Neural cell (in vitro differentiated cells): Measurements from ENCODE around the gene PPP6R1. TPM values are rescaled to one million over a fixed set of nuclear protein-coding genes. Genes with fewer than 3 reads are reported as not detected.
"Not testable (repeated sequence)": the region's sequence is repeated elsewhere in the genome, so short reads cannot be mapped to it uniquely, and the experiment has no call there.

Source experiments
- H2AFZ ChIP-seq: fragments of 200-600, 300-800 bp; sonication (generic), shearing (Covaris generic); 2 replicates; pipeline ENCODE4 v1.6.0; 2014; ENCODE audit warnings: low read depth, mild to moderate bottlenecking, antibody characterized with exemption, low read length, moderate library complexity
- H3F3A ChIP-seq: fragments of 200-600 bp; shearing (Covaris generic); 2 replicates; pipeline ENCODE4 v1.6.1; 2016; ENCODE audit warnings: mild to moderate bottlenecking, moderate library complexity, mixed read lengths, antibody characterized with exemption, low read length; ENCODE audit not compliant: insufficient read depth, poor library complexity, severe bottlenecking
- H3K27ac ChIP-seq: fragments of 200-600, 300-800 bp; sonication (generic), shearing (Covaris generic); 2 replicates; pipeline ENCODE4 v1.5.1; 2014; ENCODE audit warnings: mild to moderate bottlenecking, low read length, moderate library complexity
- H3K27me3 ChIP-seq: fragments of 300-800, 200-600 bp; sonication (generic), shearing (Covaris generic); 2 replicates; pipeline ENCODE4 v1.6.0; 2014; ENCODE audit warnings: mild to moderate bottlenecking, low read depth, low read length, moderate library complexity; ENCODE audit not compliant: insufficient read depth
- H3K36me3 ChIP-seq: fragments of 300-800, 200-600 bp; sonication (generic), shearing (Covaris generic); 2 replicates; pipeline ENCODE4 v1.5.1; 2014; ENCODE audit warnings: mild to moderate bottlenecking, antibody characterized with exemption, low read length, moderate library complexity; ENCODE audit not compliant: insufficient read depth
- H3K4me2 ChIP-seq: fragments of 300-800, 200-600 bp; sonication (generic), shearing (Covaris generic); 2 replicates; pipeline ENCODE4 v1.6.0; 2014; ENCODE audit warnings: mild to moderate bottlenecking, low read length
- H3K4me3 ChIP-seq: fragments of 300-800, 200-600 bp; sonication (generic), shearing (Covaris generic); 2 replicates; pipeline ENCODE4 v1.5.1; 2014; ENCODE audit warnings: mild to moderate bottlenecking, low read length, moderate library complexity
- H3K79me2 ChIP-seq: fragments of 200-600 bp; shearing (Covaris generic); replicated peaks from 2 replicates; pipeline ENCODE4 v1.6.0; 2014; ENCODE audit warnings: mild to moderate bottlenecking, low read length, moderate library complexity; ENCODE audit not compliant: insufficient read depth
- H3K9ac ChIP-seq: fragments of 300-800, 200-600 bp; sonication (generic), shearing (Covaris generic); 2 replicates; pipeline ENCODE4 v1.6.1; 2016; ENCODE audit warnings: mild to moderate bottlenecking, low read length, mixed read lengths
- H3K9me2 ChIP-seq: fragments of 200-600 bp; shearing (Covaris generic); 2 replicates; pipeline ENCODE4 v1.6.1; 2016; ENCODE audit warnings: mild to moderate bottlenecking, low read length, mixed read lengths; ENCODE audit not compliant: insufficient read depth
- H3K9me3 ChIP-seq: fragments of 200-600, 300-800 bp; sonication (generic), shearing (Covaris generic); 2 replicates; pipeline ENCODE4 v1.6.1; 2016; ENCODE audit warnings: mild to moderate bottlenecking, mixed run types, low read length, moderate library complexity, mixed read lengths
- H4K20me1 ChIP-seq: fragments of 200-600 bp; shearing (Covaris generic); 2 replicates; pipeline ENCODE4 v1.6.1; 2016; ENCODE audit warnings: mild to moderate bottlenecking, mixed run types; ENCODE audit not compliant: insufficient read depth
- EP300 ChIP-seq: fragments of 450-650 bp; conservative IDR thresholded peaks from 2 replicates; pipeline ENCODE4 v1.6.1; 2014; ENCODE audit warnings: antibody characterized with exemption, mild to moderate bottlenecking, moderate library complexity; ENCODE audit not compliant: poor library complexity, severe bottlenecking
- EZH2 ChIP-seq: fragments of 200-600, 300-800 bp; shearing (Covaris generic), sonication (generic); IDR thresholded peaks from 2 replicates; pipeline ENCODE4 v1.6.1; 2014; ENCODE audit warnings: antibody characterized with exemption, low read length, borderline replicate concordance, mild to moderate bottlenecking; ENCODE audit not compliant: insufficient read depth, poor library complexity, severe bottlenecking
- MXI1 ChIP-seq: fragments of 450-650 bp; conservative IDR thresholded peaks from 2 replicates; pipeline ENCODE4 v1.6.1; 2014; ENCODE audit warnings: antibody characterized with exemption, mild to moderate bottlenecking; ENCODE audit not compliant: poor library complexity, severe bottlenecking
- RAD21 ChIP-seq: fragments of 450-650 bp; conservative IDR thresholded peaks from 2 replicates; pipeline ENCODE4 v1.6.1; 2014; ENCODE audit warnings: antibody characterized with exemption, mild to moderate bottlenecking, moderate library complexity
- REST ChIP-seq: IDR thresholded peaks from 2 replicates; pipeline ENCODE4 v1.6.1; 2012; ENCODE audit warnings: borderline replicate concordance
- SMC3 ChIP-seq: fragments of 450-650 bp; conservative IDR thresholded peaks from 2 replicates; pipeline ENCODE4 v1.6.1; 2014; ENCODE audit warnings: antibody characterized with exemption, mild to moderate bottlenecking, moderate library complexity; ENCODE audit not compliant: poor library complexity
- TAF1 ChIP-seq: IDR thresholded peaks from 2 replicates; pipeline ENCODE4 v1.6.1; 2012; ENCODE audit warnings: low read depth
- polyA plus RNA-seq: library from polyadenylated mRNA; depleted of rRNA; stranded (reverse); fragments of >200 nt; gene quantifications from 2 replicates; pipeline ENCODE4 v1.2.3, GENCODE V29; 2014
- TF ChIP-seq, protein P1 (sequence below): fragments of 450-650 bp; IDR thresholded peaks from 2 replicates; pipeline ENCODE4 v1.5.1; 2014; ENCODE audit warnings: antibody characterized with exemption, mild to moderate bottlenecking, moderate library complexity; ENCODE audit not compliant: poor library complexity, severe bottlenecking

Gene PPP6R1
- polyA plus RNA-seq, 1 donor from 2014 or later, result 20.0 TPM

DNA sequence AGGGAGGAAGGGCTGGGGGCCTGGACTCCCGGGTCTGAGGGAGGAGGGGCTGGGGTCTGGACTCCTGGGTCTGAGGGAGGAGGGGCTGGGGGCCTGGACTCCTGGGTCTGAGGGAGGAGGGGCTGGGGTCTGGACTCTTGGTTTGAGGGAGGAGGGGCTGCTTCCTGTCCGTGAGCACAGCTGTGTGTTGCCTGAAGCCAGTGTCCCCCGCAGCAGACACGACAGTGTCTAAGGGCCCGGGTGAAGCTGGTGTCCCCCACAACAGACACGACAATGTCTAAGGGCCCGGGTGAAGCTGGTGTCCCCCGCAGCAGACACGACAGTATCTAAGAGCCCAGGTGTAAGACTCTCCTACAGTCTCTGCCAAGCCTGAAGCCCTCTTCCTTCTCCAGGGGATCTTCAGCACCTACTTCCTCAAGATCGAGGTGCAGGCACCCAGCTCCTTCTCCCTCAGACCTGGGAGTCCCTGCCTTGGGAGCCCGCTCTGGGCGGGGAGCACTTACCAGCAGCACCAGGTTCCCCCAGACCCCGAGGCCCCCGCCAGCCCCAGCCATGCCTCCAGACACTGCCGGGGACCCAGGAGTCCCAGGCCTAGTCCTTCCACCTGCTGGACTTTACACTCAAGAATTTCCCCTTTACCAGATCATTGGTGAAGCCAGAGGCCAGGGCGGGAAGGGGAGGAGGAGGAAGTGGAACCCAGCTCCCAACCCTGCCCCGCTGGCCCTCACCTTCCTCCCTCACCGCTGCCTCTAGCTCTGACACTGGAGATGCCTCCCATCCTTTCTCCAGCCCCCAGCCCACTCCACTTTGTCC, 49.7 kb downstream of the PPP6R1 start, which contains the start of gene PTPRH:
Gene PTPRH (minus strand): TSS at position 622 of the 813 bp plus-strand sequence. CDS start 68 bp downstream, at position 554.
- H3K9ac ChIP-seq, result no peak within 1 kb of the TSS
- TF ChIP-seq REST, result no peak
- no peak for TF ChIP-seq SMC3
- TF ChIP-seq RAD21, result no peak
- no peak for TF ChIP-seq TAF1
- no peak for TF ChIP-seq EZH2
- TF ChIP-seq, protein P1, sequence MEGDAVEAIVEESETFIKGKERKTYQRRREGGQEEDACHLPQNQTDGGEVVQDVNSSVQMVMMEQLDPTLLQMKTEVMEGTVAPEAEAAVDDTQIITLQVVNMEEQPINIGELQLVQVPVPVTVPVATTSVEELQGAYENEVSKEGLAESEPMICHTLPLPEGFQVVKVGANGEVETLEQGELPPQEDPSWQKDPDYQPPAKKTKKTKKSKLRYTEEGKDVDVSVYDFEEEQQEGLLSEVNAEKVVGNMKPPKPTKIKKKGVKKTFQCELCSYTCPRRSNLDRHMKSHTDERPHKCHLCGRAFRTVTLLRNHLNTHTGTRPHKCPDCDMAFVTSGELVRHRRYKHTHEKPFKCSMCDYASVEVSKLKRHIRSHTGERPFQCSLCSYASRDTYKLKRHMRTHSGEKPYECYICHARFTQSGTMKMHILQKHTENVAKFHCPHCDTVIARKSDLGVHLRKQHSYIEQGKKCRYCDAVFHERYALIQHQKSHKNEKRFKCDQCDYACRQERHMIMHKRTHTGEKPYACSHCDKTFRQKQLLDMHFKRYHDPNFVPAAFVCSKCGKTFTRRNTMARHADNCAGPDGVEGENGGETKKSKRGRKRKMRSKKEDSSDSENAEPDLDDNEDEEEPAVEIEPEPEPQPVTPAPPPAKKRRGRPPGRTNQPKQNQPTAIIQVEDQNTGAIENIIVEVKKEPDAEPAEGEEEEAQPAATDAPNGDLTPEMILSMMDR, result no peak
- TF ChIP-seq EP300, result no peak
- no peak for TF ChIP-seq MXI1
- no peaks in the 10 kb centered on the region for H3K27me3 ChIP-seq
- H3K79me2 ChIP-seq, result no peaks in the 10 kb centered on the region
- H3K9me2 ChIP-seq, result no peaks in the 10 kb centered on the region
- H3K36me3 ChIP-seq, result no peaks in the 10 kb centered on the region
- H3K4me3 ChIP-seq, result no peak within 1 kb of the TSS
- no peak within 1 kb of the TSS for H3K4me2 ChIP-seq
- no peak within 1 kb of the TSS for H2AFZ ChIP-seq
- H4K20me1 ChIP-seq, result no peaks in the 10 kb centered on the region
- H3K9me3 ChIP-seq, result no peaks in the 10 kb centered on the region
- H3F3A ChIP-seq, result no peaks in the 10 kb centered on the region
- no peak within 1 kb of the TSS for H3K27ac ChIP-seq

DNA sequence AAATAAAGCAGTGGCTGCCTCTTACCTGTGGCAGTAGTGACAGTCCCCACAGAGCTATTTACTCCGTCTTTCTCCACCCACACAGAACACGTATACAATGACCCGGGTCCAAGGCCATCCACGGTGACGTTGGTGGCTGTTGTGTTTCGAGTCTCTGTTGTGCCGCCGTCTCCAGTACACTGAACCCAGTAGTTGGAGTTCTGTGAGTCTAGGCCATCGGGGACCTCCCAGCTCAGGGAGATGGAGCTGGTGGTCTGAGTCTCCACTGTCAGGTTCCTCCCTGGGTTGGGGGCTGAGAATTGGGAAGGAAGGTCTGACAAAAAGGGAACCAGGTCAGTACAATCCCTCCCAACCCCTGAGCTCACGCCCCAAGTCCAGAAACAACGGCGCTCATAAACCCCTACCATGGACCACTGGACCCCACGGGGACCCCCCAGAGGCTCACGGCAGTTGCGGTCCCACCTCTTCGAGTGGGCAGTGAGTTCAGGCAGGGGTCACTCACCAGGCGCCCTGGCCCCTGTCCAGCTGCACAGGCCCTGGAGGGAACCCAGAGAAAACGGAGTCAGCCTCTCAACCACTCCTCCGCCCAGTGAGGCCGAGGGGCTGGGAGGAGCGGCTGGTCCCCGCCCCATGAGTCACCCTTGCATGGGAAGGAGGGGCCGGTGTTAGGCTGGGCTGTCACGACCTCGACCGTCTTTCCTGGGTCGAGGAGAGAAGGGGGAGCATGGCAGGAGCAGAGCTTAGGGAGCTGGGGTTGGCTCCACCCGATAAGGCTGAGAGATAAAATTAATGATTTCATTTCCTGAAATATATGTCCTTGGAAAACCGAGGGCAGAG, 51.9 kb downstream of the PPP6R1 start:
- H3K9me3 ChIP-seq, result no peaks in the 10 kb centered on the region
- H4K20me1 ChIP-seq, result no peaks in the 10 kb centered on the region
- no peak overlapping the region for H3K9ac ChIP-seq
- H3K4me2 ChIP-seq, result no peak overlapping the region
- no peaks in the 10 kb centered on the region for H3K27me3 ChIP-seq
- H3K79me2 ChIP-seq, result no peaks in the 10 kb centered on the region
- no peak overlapping the region for H2AFZ ChIP-seq
- H3K36me3 ChIP-seq, result no peaks in the 10 kb centered on the region
- TF ChIP-seq REST (no peak), RAD21 (no peak)
- TF ChIP-seq, protein P1, result no peak
- no peaks in the 10 kb centered on the region for H3K9me2 ChIP-seq
- H3K4me3 ChIP-seq, result no peak overlapping the region
- no peaks in the 10 kb centered on the region for H3F3A ChIP-seq
- H3K27ac ChIP-seq, result no peak overlapping the region

- H3K36me3 ChIP-seq, H4K20me1 ChIP-seq, H3F3A ChIP-seq, H2AFZ ChIP-seq, H3K27ac ChIP-seq, H3K4me3 ChIP-seq, H3K9ac ChIP-seq, H3K27me3 ChIP-seq, H3K4me2 ChIP-seq, H3K9me3 ChIP-seq, H3K9me2 ChIP-seq, H3K79me2 ChIP-seq: not testable (repeated sequence)
Measured at GRCh38 chr19:55202199-55202598, 56.6 kb downstream of the PPP6R1 start.
